ENCODE results near the gene CKLF.
"Not testable (repeated sequence)": the region's sequence is repeated elsewhere in the genome, so short reads cannot be mapped to it uniquely, and the experiment has no call there.

CKLF gene

GRCh38 chr16:66552286-66553177 lies at the start of gene CKLF:
Gene CKLF (plus strand): TSS chr16:66552576. CDS start chr16:66552716, 140 bp downstream.
- peak; percentile 91 for DNase-seq (ENCODE audit: low spot score)

GRCh38 chr16:66503030-66503429 lies 49.3 kb upstream of the CKLF start:
- DNase-seq (ENCODE audit: low spot score): no peak

- DNase-seq (ENCODE audit: low spot score): no peak
These were observed 48.8 kb upstream of the CKLF start for GRCh38 chr16:66503612-66504011.

- DNase-seq (ENCODE audit: low spot score): no peak
These were observed 44.6 kb upstream of the CKLF start for GRCh38 chr16:66507731-66508239.

- DNase-seq (ENCODE audit: low spot score): no peak
These were observed 44.0 kb upstream of the CKLF start for GRCh38 chr16:66508248-66508913.

GRCh38 chr16:66508914-66509496 lies 43.4 kb upstream of the CKLF start:
- no peak for DNase-seq (ENCODE audit: low spot score)

GRCh38 chr16:66509576-66509975 lies 42.8 kb upstream of the CKLF start:
- no peak for DNase-seq (ENCODE audit: low spot score)

GRCh38 chr16:66510298-66510697 lies 42.1 kb upstream of the CKLF start:
- DNase-seq (ENCODE audit: low spot score): no peak

GRCh38 chr16:66510711-66511601 lies 41.4 kb upstream of the CKLF start:
- no peak for DNase-seq (ENCODE audit: low spot score)

- no peak for DNase-seq (ENCODE audit: low spot score)
These were observed 40.6 kb upstream of the CKLF start for GRCh38 chr16:66511602-66512271.

- DNase-seq (ENCODE audit: low spot score): no peak
These were observed 39.9 kb upstream of the CKLF start for GRCh38 chr16:66512272-66513110.

- peak; percentile 30 for DNase-seq (ENCODE audit: low spot score)
These were observed 39.2 kb upstream of the CKLF start for GRCh38 chr16:66513111-66513723.

GRCh38 chr16:66514391-66514790 lies 38.0 kb upstream of the CKLF start:
- not testable (repeated sequence) for DNase-seq (ENCODE audit: low spot score)

GRCh38 chr16:66514980-66515595 lies 37.3 kb upstream of the CKLF start:
- DNase-seq (ENCODE audit: low spot score): not testable (repeated sequence)

GRCh38 chr16:66515596-66516508 lies 36.5 kb upstream of the CKLF start:
- DNase-seq (ENCODE audit: low spot score): peak; percentile 56

- DNase-seq (ENCODE audit: low spot score): no peak
These were observed 35.9 kb upstream of the CKLF start for GRCh38 chr16:66516509-66516807.

GRCh38 chr16:66516808-66517585 lies 35.4 kb upstream of the CKLF start:
- peak; percentile 99 for DNase-seq (ENCODE audit: low spot score)
